Panc1 (cell line): ENCODE data around the gene NID2. TPM values are rescaled to one million over a fixed set of nuclear protein-coding genes. Genes with fewer than 3 reads are reported as not detected.

Source experiments
- ATAC-seq: fragments of 200-7000 bp; cut with Tn5 transposase; 2 replicates; pipeline ENCODE4 v1.9.1; 2020; ENCODE audit warnings: mild to moderate bottlenecking, moderate library complexity
- BruUV-seq: library from RNA; stranded (reverse); fragments of 400-500 nt; replicated peaks from 2 replicates; lab custom pipeline; 2021; lab: Mats Ljungman, UMichigan
- CTCF ChIA-PET: fragments of 300-600 bp; sonication (Branson Sonifier 250); formaldehyde crosslinking; loops from one replicate; lab custom pipeline; 2022; ENCODE audit warnings: antibody characterized with exemption; lab: Charles Lee
- POLR2A ChIA-PET: fragments of 300-600 bp; sonication (Branson Sonifier 250); formaldehyde crosslinking; loops from one replicate; lab custom pipeline; 2022; ENCODE audit warnings: antibody characterized with exemption; lab: Charles Lee
- DNase-seq: peaks from one replicate; pipeline ENCODE4 v3.0.0-alpha.2; 2010; ENCODE audit warnings: low read depth, low spot score
- H3K27ac ChIP-seq: 2 replicates; pipeline ENCODE4 v1.5.1; 2011; ENCODE audit warnings: mild to moderate bottlenecking, low read length, inconsistent platforms
- H3K27me3 ChIP-seq: fragments of 200-500 bp; sonication (Bioruptor generic); 2 replicates; pipeline ENCODE4 v1.6.0; 2014; ENCODE audit warnings: low read length, inconsistent platforms; ENCODE audit not compliant: control insufficient read depth, insufficient read depth
- H3K36me3 ChIP-seq: fragments of 200-500 bp; sonication (Bioruptor generic); 2 replicates; pipeline ENCODE4 v1.5.1; 2014; ENCODE audit warnings: inconsistent platforms, mild to moderate bottlenecking, low read length, moderate library complexity; ENCODE audit not compliant: control insufficient read depth, insufficient read depth
- H3K4me1 ChIP-seq: 2 replicates; pipeline ENCODE4 v1.5.1; 2011; ENCODE audit warnings: inconsistent platforms, mild to moderate bottlenecking, low read length, moderate library complexity; ENCODE audit not compliant: control insufficient read depth, insufficient read depth
- H3K4me3 ChIP-seq, 2 experiments: 2 replicates each; pipeline ENCODE4 v1.5.1; 2011 to 2012; ENCODE audit warnings: low read depth in 2 of 2, low read length in 2 of 2, mild to moderate bottlenecking in 2 of 2, inconsistent platforms in 1 of 2, moderate library complexity in 1 of 2
- H3K9me3 ChIP-seq: fragments of 200-500 bp; sonication (Bioruptor generic); 2 replicates; pipeline ENCODE4 v1.5.1; 2014; ENCODE audit warnings: low read depth, mild to moderate bottlenecking, inconsistent platforms, low read length, moderate library complexity; ENCODE audit not compliant: control insufficient read depth, insufficient read depth
- POLR2AphosphoS5 ChIP-seq: IDR thresholded peaks from 2 replicates; pipeline ENCODE4 v1.6.1; 2012; ENCODE audit warnings: mild to moderate bottlenecking, low read depth, low read length, moderate library complexity
- SIN3A ChIP-seq: IDR thresholded peaks from 2 replicates; pipeline ENCODE4 v1.6.1; 2012; ENCODE audit warnings: low read depth, mild to moderate bottlenecking, low read length, moderate library complexity, borderline replicate concordance; ENCODE audit not compliant: insufficient read depth
- TCF7L2 ChIP-seq: IDR thresholded peaks from 2 replicates; pipeline ENCODE4 v1.6.1; 2011; ENCODE audit warnings: mild to moderate bottlenecking, low read depth, low read length, inconsistent platforms
- in situ Hi-C: cut with HindIII; loops from 2 replicates; pipeline ENCODE4 v1.10.0; 2016; ENCODE audit warnings: low sequenced_read_pairs, low pct_unique_long_range_greater_than_20kb
- intact Hi-C: fragments of 100-400 bp; cut with micrococcal nuclease; formaldehyde crosslinking; loops from one replicate; pipeline ENCODE4 v1.10.0; 2022; ENCODE audit not compliant: unreplicated experiment
- total RNA-seq: library from RNA; stranded (reverse); gene quantifications from one replicate; pipeline ENCODE4 v1.2.1, GENCODE V29; 2021; ENCODE audit not compliant: unreplicated experiment
- TF ChIP-seq, protein P1 (sequence below), 2 experiments: IDR thresholded peaks; 2 replicates each; pipeline ENCODE4 v1.6.1; 2011 to 2012; ENCODE audit warnings: low read depth in 2 of 2, control low read depth in 1 of 2, low read length in 1 of 2, mild to moderate bottlenecking in 1 of 2, moderate library complexity in 1 of 2; ENCODE audit not compliant: insufficient read depth in 1 of 2
- TF ChIP-seq, protein P2 (sequence below): fragments of 450-650 bp; IDR thresholded peaks from 2 replicates; pipeline ENCODE4 v1.5.1; 2017; ENCODE audit warnings: mild to moderate bottlenecking

The NID2 gene
- total RNA-seq, 1 experiment from 2014 or later = 0.36 TPM

DNA sequence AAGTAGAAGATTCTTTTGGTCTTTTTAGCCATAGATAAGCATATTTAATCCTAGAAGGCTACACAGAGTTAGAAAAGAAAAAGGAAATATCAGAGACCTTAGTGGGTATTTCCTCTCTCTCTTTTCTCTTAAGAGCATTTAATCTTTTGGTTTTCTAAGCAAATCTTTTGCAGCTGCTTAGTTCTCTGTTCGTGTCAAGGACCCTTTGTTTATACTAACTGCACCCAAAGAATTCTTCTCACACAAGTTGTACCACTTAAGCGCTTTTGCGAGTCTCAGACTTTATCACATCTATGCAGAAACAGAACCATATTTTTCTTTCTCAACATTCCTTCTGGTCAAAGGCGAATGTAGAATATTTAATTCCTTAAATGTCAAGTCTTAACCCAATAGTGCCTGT is 17.9 kb upstream of the NID2 start:
- CTCF ChIA-PET = no interaction called here
- POLR2A ChIA-PET = no interaction called here

DNA sequence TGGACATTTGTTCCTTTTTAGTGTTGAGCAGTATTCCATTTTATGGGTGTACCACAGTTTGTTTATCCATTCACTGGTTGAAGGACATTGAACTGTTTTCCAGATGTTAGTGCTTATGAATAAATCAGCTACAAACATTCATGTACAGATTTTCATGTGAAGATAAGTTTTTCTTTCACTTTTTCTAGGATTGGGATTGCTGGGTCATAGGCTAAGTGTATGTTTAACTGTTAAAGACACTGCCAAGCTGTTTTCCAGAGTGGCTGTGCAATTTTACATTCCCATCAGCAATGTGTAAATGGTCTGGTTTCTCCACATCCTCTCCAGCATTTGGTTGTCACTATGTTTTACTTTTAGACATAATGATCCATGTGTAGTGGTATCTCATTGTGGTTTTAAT is 14.0 kb upstream of the NID2 start:
- BruUV-seq = no TSS peak
- H3K4me1 ChIP-seq = no peaks in the 10 kb centered on the region
- intact Hi-C loops = no loop called here
- DNase-seq (no peak), ATAC-seq (no peak)
- no peaks in the 10 kb centered on the region for H3K9me3 ChIP-seq
- no peaks in the 10 kb centered on the region for H3K36me3 ChIP-seq
- ChIA-PET POLR2A (no interaction called here), CTCF (no interaction called here)
- TF ChIP-seq, protein P1, sequence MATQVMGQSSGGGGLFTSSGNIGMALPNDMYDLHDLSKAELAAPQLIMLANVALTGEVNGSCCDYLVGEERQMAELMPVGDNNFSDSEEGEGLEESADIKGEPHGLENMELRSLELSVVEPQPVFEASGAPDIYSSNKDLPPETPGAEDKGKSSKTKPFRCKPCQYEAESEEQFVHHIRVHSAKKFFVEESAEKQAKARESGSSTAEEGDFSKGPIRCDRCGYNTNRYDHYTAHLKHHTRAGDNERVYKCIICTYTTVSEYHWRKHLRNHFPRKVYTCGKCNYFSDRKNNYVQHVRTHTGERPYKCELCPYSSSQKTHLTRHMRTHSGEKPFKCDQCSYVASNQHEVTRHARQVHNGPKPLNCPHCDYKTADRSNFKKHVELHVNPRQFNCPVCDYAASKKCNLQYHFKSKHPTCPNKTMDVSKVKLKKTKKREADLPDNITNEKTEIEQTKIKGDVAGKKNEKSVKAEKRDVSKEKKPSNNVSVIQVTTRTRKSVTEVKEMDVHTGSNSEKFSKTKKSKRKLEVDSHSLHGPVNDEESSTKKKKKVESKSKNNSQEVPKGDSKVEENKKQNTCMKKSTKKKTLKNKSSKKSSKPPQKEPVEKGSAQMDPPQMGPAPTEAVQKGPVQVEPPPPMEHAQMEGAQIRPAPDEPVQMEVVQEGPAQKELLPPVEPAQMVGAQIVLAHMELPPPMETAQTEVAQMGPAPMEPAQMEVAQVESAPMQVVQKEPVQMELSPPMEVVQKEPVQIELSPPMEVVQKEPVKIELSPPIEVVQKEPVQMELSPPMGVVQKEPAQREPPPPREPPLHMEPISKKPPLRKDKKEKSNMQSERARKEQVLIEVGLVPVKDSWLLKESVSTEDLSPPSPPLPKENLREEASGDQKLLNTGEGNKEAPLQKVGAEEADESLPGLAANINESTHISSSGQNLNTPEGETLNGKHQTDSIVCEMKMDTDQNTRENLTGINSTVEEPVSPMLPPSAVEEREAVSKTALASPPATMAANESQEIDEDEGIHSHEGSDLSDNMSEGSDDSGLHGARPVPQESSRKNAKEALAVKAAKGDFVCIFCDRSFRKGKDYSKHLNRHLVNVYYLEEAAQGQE (IDR thresholded peaks at IDR 0.05; ENCODE audit: insufficient read depth in 1 of 2, low read depth in 2 of 2, low read length in 1 of 2) = no peak
- TF ChIP-seq SIN3A (no peak), POLR2AphosphoS5 (no peak), TCF7L2 (no peak)
- TF ChIP-seq, protein P2, sequence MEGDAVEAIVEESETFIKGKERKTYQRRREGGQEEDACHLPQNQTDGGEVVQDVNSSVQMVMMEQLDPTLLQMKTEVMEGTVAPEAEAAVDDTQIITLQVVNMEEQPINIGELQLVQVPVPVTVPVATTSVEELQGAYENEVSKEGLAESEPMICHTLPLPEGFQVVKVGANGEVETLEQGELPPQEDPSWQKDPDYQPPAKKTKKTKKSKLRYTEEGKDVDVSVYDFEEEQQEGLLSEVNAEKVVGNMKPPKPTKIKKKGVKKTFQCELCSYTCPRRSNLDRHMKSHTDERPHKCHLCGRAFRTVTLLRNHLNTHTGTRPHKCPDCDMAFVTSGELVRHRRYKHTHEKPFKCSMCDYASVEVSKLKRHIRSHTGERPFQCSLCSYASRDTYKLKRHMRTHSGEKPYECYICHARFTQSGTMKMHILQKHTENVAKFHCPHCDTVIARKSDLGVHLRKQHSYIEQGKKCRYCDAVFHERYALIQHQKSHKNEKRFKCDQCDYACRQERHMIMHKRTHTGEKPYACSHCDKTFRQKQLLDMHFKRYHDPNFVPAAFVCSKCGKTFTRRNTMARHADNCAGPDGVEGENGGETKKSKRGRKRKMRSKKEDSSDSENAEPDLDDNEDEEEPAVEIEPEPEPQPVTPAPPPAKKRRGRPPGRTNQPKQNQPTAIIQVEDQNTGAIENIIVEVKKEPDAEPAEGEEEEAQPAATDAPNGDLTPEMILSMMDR = no peak
- H3K27ac ChIP-seq = no peak overlapping the region
- no peak overlapping the region for H3K4me3 ChIP-seq
- in situ Hi-C loops = no loop called here
- peaks cover 2% of the 10 kb centered on the region; the same call in 1 of the 2 replicates for H3K27me3 ChIP-seq

More for the DNA sequence above, 17.9 kb upstream of the NID2 start:
- H3K4me3 ChIP-seq = no peak overlapping the region
- no TSS peak for BruUV-seq
- H3K4me1 ChIP-seq = no peaks in the 10 kb centered on the region
- H3K9me3 ChIP-seq = no peaks in the 10 kb centered on the region
- no peak overlapping the region for H3K27ac ChIP-seq
- H3K27me3 ChIP-seq = peaks cover 2% of the 10 kb centered on the region
- H3K36me3 ChIP-seq = no peaks in the 10 kb centered on the region
- no peak for ATAC-seq
- no peak for DNase-seq
- intact Hi-C loops = no loop called here
- in situ Hi-C loops = no loop called here
- TF ChIP-seq, protein P2 = no peak
- TF ChIP-seq, protein P1 (IDR thresholded peaks at IDR 0.05; ENCODE audit: insufficient read depth in 1 of 2, low read depth in 2 of 2, low read length in 1 of 2) = no peak
- TF ChIP-seq POLR2AphosphoS5 (no peak), TCF7L2 (no peak), SIN3A (no peak)
